ENCODE data around the gene ADAMTSL2.

The ADAMTSL2 gene

GRCh38 chr9:133576875-133577736, 42.6 kb downstream of the ADAMTSL2 start:
- no peak for DNase-seq

- DNase-seq, result no peak
These were observed 43.2 kb downstream of the ADAMTSL2 start for GRCh38 chr9:133577737-133578112.

GRCh38 chr9:133578524-133579441, 44.3 kb downstream of the ADAMTSL2 start:
- DNase-seq, result no peak

- DNase-seq, result no peak
These were observed 45.3 kb downstream of the ADAMTSL2 start for GRCh38 chr9:133579601-133580418.

- no peak for DNase-seq
These were observed 45.9 kb downstream of the ADAMTSL2 start for GRCh38 chr9:133580419-133580738.

GRCh38 chr9:133581011-133581410, 46.5 kb downstream of the ADAMTSL2 start:
- DNase-seq, result no peak

- no peak for DNase-seq
These were observed 47.2 kb downstream of the ADAMTSL2 start for GRCh38 chr9:133581513-133582343.

GRCh38 chr9:133582501-133583045, 48.1 kb downstream of the ADAMTSL2 start:
- no peak for DNase-seq

- DNase-seq, result no peak
These were observed 48.6 kb downstream of the ADAMTSL2 start for GRCh38 chr9:133583111-133583510.

GRCh38 chr9:133583586-133583985, 49.1 kb downstream of the ADAMTSL2 start:
- DNase-seq, result no peak

GRCh38 chr9:133584167-133584558, 49.7 kb downstream of the ADAMTSL2 start:
- DNase-seq, result no peak

- DNase-seq, result no peak
These were observed 50.3 kb downstream of the ADAMTSL2 start for GRCh38 chr9:133584559-133585476.

GRCh38 chr9:133585481-133586351, 51.2 kb downstream of the ADAMTSL2 start:
- no peak for DNase-seq

- DNase-seq, result no peak
These were observed 52.5 kb downstream of the ADAMTSL2 start for GRCh38 chr9:133587051-133587450.

- DNase-seq, result no peak
These were observed 53.0 kb downstream of the ADAMTSL2 start for GRCh38 chr9:133587466-133587865.

- DNase-seq, result peak; percentile 52
These were observed 55.1 kb downstream of the ADAMTSL2 start for GRCh38 chr9:133589454-133590227.

- DNase-seq, result no peak
These were observed 55.8 kb downstream of the ADAMTSL2 start for GRCh38 chr9:133590231-133590855.

All from 8988T (cell line).